Stimulated activated naive CD4-positive, alpha-beta T cell treated with Interleukin-2 at 50 U/mL for 16 hours (primary cell): ENCODE results near the gene YPEL1.
"Not testable (repeated sequence)": the region's sequence is repeated elsewhere in the genome, so short reads cannot be mapped to it uniquely, and the experiment has no call there.

Experiments used
- DNase-seq: peaks from one replicate; lab custom pipeline; 2025; lab: John Stamatoyannopoulos, UW

The YPEL1 gene

DNA sequence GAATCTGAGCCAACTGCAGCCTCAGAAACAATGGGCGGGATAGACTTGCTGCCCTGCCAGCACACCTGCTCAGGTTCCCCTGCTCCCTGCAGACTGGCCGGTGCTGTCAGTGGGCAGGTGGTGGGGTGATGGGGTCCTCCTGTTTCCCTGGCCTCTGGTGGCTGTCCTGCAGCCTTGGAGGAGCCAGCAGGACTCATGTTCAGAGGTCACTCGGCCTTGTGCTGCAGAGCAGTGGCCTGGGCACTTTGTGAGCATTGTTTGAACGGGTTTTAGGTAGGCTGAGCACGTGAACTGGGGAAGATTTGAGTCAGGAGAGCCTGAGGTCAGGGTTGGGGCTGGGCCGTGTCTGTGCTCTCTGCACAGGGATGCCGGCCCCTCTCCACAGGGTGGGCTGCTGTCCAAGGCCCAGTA, 52.2 kb downstream of the YPEL1 start:
- no peak for DNase-seq

DNA sequence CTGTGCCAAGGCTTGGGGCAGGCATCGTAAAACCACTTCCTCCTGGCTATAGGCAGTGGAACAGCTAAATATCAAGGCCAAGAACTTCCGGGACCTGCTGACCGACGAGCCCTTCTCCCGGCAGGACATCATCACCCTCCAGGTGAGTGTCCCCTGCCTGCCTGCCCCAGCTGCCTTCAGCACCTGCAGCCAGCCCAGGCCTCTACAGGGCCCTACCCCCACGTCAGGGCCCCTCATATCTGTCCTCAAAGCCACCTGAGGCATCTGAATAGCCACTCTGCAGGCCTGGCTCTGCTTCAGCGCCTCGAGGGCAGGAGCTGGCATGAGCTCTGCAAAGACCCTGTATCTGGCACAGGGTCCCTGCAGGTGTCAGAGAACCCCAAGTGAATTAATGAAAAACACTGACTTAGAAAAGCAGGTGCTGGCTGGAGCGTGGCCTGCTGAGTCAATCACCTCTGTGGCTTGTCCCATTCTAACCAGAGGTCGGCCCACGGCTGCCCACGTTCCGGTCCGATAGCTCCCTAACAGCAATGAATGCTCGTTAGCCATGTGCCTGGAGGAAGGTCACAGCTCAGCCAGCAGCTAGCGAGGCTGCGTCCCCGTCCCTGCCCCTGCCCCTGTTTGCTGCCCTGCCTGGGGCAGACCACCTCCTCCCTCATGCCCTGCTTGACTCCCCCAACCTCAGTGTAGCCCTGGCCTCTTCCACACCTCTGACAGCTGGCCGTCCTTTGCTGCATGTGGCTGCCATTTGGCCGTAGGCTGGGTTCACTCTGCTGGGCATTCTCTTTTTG, 53.0 kb downstream of the YPEL1 start:
- DNase-seq: no peak

DNA sequence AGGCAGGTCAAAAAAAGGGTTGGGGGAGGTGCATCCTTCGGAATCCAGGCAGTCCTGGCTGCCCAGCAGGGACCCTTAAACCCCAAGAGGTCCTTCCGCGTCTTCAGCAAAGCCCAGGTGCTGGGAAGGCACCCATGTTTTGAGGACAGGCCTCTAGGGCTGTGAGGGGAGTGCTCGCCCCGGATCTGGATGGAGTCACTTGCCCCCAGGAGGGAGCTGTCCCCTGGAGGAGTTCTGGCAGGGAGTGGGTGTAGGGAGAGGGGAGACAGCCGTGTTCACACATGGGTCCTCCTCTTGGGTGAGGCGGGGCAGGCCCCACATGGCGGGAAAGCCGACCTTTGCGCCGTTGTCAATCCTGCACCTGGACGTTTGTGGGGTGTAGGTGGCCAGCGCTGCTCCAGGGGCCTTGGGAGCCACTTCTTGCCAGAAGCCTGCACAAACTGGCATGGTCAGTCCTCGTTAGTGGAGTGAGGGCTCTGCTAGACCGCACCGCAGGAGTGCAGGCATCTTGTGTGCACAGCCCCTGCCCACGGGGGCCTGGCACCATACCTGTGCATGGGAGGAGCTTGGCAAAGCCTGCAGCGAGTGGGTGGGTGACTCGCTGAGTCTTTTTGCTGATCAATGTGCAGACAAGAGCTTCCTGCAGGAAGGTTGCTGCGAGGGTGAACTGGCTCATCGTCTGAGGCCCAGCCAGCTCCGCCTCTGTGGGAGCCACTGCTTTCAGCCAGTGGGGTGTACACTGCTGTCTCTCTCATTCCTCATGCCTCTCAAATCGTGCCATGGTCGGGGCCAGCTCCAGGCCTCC, 53.8 kb downstream of the YPEL1 start:
- no peak for DNase-seq

DNA sequence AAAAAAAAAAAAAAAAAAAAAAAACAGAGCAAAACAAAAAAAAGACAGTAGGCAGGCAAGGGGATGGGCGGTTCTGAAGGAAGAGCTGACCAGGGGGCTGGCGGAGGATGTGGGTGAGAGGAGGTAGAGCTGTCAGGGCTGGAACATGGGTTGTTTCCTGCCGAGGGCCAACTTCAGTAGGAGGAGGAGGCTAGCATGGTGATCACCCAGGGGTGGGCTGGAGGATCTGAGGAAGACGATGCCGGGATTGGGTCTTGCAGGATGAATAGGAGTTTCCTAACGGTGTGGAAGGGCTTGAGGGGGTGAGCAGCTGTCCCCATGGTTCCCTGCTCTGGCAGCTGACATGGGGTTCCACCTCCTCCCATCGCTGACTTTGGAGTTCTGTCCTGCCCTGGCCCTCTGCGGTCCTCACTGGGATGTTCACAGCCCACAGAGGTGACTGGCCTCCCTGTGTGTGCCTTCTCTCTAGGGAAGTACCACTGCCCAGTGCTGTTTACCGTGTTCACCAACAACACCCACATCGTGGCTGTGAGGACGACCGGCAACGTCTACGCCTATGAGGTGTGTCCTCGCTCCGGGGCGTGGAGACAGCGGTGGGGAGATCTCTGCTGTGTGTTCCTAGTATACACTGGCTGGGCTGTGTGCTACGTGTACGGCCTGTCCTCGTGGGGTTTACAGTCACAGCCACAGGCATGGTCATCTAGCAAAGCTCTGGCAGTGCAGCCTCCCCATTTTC, 54.6 kb downstream of the YPEL1 start:
- no peak for DNase-seq

GRCh38 chr22:21679383-21679782, 56.2 kb downstream of the YPEL1 start:
- no peak for DNase-seq

DNA sequence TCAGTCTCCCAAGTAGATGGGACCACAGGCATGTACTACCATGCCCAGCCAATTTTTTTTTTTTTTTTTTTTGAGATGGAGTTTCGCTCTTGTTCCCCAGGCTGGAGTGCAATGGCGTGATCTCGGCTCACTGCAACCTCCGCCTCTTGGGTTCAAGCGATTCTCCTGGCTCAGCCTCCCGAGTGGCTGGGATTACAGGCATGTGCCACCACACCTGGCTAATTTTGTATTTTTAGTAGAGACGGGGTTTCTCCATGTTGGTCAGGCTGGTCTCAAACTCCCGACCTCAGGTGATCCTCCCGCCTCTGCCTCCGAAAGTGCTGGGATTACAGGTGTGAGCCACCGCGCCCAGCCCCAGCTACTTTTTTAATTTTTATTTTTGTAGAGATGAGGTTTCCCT, 56.8 kb downstream of the YPEL1 start:
- DNase-seq: not testable (repeated sequence)

GRCh38 chr22:21677606-21678443, 57.8 kb downstream of the YPEL1 start:
- no peak for DNase-seq

DNA sequence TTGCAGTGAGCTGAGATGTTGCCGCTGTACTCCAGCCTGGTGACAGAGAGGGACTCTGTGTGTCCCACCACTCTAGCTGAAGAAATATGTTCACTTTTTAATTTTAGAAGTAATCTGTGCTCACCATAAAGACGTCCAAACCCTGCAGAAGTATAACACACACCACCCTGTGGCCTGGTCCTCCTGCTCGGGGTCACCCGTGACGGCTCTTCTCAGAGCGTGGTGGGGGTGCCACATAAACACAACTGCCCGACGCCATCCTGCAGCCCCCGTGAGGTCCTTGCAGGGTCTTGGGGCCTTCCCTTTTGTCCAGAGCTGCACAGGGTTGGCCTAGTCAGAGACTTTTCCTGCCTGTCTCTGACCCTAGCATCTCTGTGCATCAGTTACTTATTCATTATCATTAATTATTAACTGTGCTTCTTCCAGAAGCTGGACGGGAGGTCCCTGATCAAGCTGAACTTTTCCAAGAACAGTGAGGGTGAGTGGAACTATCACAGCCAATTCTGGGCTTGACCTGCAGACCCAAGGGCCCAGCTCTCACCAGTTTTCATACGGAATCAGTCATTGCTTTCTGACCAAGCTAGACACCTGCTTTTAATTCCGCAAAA, 60.9 kb downstream of the YPEL1 start:
- no peak for DNase-seq

DNA sequence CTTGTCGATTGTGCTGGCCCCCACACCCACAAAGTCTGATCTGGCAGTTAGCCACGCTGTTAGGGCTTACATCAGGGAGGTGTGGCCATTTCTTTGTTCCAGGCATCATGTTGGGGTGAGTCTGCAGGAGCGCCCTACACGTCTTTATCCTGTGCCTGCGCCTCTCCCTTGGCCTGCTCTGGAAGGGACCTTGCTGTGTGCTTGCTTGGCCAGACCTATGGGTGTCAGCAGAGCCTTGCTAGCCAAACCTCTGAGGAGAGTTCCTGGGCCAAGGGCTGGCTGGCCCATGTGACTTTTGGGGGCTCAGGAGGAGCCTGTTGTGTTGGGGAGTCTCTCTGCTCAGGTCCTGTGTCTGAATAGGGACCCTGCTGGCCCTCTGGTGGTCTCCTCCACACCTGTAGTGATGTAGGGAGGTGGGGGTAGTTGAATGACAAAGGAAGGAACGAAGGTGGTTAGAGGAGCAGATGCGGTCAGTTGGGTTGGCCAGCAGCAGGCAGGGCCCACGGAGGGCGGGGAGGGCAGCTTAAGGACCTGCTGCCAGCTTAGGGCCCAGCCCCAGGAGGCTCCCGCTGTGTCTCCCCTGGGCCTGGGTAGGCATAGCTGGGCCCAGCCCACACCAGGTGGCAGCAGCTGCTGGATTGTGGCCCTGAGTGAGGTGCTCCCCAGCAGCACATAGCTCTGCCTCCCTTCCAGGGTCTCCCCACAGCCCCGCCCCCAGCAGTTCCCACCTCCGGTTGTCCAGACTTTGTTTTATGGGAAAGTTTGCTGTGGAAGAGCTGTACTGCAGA, 61.9 kb downstream of the YPEL1 start:
- DNase-seq: no peak

DNA sequence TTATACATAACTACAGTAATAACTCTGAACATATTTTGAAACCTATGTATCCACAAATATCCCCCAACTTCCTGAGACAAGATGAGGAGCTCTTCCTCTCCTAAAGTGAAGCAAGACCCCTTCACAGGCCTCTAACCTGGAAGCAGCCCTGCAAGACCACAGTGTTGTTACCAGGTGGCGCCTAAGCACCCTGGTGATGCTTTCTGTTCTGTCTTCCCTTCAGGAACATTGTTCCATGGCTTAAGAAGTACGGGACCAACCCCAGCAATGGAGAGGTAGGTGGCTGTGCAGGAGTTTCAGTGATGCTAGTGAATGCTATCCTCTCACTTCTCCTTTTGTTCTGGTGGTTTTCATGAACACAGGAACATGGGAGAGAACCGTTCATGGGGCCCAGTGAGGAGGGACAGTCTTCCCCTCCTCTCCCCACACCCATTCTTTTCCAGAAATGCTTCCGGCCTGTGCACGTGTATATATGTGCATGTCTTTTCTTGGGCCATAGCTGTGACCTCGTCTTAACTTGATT, 63.4 kb downstream of the YPEL1 start:
- DNase-seq: no peak

DNA sequence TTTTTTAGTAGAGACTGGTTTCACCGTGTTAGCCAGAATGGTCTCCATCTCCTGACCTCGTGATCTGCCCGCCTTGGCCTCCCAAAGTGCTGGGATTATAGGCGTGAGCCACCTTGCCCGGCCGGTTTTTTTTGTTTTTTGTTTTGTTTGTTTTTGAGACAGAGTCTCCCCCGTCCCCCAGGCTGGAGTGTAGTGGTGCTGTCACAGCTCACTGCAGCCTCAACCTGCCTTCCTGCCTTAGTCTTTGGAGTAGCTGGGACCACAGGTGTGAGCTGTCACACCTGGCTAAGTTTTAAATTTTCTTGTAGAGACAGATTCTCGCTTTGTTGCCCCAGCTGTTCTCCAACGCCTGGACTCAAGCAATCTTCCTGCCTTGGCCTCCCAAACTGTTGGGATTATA, 66.6 kb downstream of the YPEL1 start:
- DNase-seq: no peak

DNA sequence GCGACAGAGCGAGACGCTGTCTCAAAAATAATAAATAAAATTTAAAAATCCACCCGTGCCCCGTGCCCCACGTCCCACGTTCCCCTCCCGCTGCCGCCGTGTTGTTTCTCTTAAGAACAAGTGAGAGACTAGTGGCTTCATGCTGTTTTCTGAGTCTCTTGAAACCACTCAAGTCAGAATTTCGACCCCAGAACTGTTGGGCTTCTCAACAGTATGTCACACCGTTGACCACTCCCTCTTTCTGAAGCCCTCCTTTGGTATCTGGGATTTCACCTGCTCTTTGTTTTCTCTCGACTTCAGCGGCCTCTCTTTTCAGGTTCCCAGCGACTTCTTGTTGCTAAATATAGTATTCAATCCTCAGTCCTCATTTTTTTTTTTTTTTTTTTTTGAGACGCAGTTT, 68.8 kb downstream of the YPEL1 start:
- DNase-seq: no peak

GRCh38 chr22:21665047-21665851, 70.3 kb downstream of the YPEL1 start:
- no peak for DNase-seq

DNA sequence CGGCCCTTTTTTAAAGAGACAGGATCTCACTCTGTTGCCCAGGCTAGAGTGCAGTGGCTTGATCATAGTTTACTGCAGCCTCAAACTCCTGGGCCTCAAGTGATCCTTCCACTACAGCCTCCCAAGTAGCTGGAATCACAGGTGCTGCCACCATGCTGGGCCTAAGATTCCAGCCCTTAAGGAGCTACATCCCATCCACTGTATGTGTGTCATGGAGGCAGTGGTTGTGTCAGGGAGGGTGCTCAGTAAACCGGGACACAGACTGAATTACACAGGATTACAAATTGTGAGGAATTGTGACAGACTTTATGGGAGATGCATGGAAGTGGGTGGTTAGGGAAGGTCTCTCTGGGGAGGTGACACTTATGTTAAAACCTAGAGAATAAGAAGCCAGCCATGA, 71.9 kb downstream of the YPEL1 start:
- no peak for DNase-seq

DNA sequence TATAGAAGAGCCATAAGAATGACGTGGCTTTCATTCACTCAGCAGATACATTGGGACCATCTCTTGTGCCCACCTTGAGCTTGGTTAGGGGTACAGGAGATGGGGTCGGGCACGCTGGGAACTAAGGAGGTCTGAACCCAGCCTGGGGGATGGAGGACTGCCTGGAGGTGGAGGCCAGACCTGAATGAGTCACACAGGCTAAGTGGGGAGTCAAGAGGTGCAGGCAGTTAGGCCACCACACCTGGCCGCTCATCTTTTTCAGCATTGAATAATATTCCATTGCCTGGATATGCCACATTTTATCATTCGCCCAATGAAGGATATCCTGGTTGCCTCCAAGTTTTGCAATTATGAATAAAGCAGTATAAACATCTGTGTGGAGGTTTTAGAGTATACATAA, 73.6 kb downstream of the YPEL1 start:
- DNase-seq: no peak

DNA sequence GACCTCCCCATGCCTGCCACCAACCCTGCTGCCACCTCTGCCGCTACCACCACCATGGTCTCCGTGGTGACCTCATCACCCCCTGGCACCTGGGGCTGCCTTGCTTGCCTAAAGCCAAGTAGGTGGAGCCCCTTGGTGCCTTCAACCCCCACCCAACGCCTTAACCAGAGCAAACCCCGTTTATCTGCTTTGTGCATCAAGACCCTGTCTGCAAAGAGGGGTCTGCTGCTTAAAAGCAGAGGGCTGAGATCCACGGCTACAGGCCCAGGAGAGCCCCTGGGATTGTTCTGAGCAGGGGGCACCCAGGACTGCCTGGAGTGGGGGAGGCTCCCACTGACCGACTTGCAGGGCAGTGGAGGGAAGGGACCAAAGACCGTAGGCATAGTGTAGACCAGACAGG, 74.7 kb downstream of the YPEL1 start:
- DNase-seq: no peak

GRCh38 chr22:21659864-21660525, 75.6 kb downstream of the YPEL1 start:
- no peak for DNase-seq

GRCh38 chr22:21657360-21658032, 78.1 kb downstream of the YPEL1 start:
- peak; percentile 71 for DNase-seq
